ENCODE results near the gene RHO.

Gene RHO

DNA sequence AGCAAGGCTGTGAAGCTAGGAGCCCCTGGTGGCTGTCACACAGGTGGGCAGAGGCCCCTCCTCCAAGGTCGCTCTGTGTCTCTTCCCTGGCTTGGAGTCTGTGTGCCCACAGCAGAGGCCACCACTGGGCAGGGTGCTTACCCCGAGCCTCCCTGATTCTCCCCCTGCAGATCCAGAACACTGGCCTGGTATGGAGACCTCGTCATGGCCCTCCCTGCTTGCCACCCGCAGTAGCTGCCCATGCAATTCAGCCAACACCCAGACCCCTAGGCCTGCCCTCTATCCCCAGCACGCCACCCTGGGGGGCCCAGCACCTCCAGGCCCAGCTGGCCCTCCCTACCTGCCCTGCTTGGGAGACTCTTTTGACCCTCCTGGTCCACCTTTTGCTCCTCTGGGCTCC lies 5.5 kb upstream of the RHO start:
- TF ChIP-seq, protein P1, sequence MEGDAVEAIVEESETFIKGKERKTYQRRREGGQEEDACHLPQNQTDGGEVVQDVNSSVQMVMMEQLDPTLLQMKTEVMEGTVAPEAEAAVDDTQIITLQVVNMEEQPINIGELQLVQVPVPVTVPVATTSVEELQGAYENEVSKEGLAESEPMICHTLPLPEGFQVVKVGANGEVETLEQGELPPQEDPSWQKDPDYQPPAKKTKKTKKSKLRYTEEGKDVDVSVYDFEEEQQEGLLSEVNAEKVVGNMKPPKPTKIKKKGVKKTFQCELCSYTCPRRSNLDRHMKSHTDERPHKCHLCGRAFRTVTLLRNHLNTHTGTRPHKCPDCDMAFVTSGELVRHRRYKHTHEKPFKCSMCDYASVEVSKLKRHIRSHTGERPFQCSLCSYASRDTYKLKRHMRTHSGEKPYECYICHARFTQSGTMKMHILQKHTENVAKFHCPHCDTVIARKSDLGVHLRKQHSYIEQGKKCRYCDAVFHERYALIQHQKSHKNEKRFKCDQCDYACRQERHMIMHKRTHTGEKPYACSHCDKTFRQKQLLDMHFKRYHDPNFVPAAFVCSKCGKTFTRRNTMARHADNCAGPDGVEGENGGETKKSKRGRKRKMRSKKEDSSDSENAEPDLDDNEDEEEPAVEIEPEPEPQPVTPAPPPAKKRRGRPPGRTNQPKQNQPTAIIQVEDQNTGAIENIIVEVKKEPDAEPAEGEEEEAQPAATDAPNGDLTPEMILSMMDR (IDR thresholded peaks at IDR 0.05; ENCODE audit: insufficient read depth, low read depth, low read length, missing control alignments), result no peak
- no peak for DNase-seq (ENCODE audit: low read depth)
- no peak overlapping the region for H3K4me3 ChIP-seq (ENCODE audit: low read length)

DNA sequence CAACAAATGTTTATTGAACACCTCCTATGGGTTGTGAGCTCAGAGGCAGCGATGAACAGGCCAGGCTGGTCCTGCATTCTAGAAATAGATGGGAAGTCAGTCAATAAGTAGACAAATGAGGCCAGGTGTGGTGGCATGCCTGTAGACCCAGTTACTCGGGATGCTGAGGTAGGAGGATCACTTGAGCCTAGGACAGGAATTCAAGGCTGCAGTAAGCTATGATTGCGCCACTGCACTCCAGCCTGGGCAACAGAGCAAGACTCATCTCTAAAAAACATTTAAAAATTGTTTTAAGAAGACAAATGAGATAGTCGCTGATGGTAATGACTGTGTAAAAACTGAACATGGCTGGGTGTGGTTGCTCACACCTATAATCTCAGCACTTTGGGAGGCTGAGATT lies 4.4 kb upstream of the RHO start:
- no peak for DNase-seq (ENCODE audit: low read depth)
- TF ChIP-seq, protein P1 (IDR thresholded peaks at IDR 0.05; ENCODE audit: insufficient read depth, low read depth, low read length, missing control alignments), result no peak
- H3K4me3 ChIP-seq (ENCODE audit: low read length), result no peak overlapping the region

DNA sequence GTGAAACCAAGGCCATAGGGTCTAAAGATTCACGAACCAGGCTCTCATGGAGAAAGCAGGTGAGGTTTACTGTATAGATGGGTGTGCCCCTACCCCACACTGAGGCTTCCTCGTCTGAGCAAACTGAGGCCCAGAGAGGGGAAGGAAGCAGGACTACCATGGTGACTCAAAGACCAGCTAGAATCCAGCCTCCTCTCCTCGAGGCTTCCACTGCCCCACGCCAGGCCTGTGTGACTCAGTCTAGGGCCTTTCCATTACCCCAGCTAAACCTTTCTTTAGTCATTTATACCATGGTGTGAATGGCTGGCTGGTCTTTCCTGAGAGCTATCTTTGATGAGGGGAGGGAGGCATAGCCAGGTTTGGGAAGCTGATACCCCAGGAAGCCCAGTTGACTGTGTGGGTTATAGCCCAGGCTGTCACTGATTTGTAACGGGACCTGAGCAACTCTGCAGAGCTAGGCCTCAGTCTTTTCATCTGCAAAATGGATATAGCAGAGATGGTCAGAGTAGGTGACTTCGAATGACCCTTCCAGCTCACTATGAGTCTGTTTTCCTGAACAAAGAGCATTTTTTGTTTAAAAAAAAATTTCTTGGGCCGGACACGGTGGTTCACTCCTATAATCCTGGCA lies 3.0 kb upstream of the RHO start:
- peak; percentile 70 for DNase-seq (ENCODE audit: low read depth)
- H3K4me3 ChIP-seq (ENCODE audit: low read length), result no peak overlapping the region
- TF ChIP-seq, protein P1 (IDR thresholded peaks at IDR 0.05; ENCODE audit: insufficient read depth, low read depth, low read length, missing control alignments), result no peak

DNA sequence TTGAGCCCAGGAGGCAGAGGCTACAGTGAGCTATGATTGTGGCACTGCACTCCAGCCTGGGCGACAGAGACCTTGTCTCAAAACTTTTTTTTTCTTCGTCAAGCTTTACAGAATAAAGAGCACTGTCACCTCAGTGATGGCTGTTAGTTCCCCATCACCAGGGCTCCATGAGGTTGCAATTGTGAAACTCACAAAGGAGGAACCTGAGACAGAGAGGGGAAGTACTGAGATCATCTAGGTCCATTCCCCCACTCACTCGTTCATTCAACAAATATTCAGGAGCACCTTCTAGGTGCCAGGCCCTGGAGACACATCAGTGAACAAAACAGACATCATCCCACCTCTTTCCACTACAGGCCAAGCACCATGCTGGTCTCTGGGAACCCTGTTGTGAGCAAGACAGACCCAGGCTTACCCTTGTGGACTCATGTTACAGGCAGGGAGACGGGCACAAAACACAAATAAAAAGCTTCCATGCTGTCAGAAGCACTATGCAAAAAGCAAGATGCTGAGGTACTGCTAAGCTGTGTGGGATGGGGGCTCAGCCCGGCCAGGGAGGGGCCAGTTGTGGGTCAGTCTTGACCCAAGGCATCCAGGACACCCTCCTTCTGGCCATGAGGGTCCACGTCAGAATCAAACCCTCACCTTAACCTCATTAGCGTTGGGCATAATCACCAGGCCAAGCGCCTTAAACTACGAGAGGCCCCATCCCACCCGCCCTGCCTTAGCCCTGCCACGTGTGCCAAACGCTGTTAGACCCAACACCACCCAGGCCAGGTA lies 2.1 kb upstream of the RHO start:
- no peak overlapping the region for H3K4me3 ChIP-seq (ENCODE audit: low read length)
- no peak for DNase-seq (ENCODE audit: low read depth)
- TF ChIP-seq, protein P1 (IDR thresholded peaks at IDR 0.05; ENCODE audit: insufficient read depth, low read depth, low read length, missing control alignments), result no peak

DNA sequence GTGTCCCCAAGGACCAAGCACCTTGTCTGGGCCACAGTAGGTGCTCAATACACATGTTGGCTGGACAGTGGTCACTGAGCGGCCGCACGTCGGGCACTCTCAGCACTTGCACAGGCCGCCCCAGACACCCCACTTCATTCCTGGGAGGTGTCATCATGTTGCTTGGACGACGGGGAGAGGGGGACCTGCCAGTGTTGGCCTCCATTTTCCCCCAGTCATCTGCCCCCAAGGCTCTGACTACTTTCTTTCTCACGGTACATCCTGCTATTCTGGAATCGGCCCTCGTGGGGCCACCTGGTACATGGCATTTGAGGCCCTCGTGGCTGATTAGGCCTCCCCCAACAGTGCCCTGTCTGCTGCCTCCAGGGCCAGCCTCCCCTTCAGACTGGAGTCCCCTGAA lies 1.2 kb upstream of the RHO start:
- TF ChIP-seq, protein P1 (IDR thresholded peaks at IDR 0.05; ENCODE audit: insufficient read depth, low read depth, low read length, missing control alignments), result no peak

DNA sequence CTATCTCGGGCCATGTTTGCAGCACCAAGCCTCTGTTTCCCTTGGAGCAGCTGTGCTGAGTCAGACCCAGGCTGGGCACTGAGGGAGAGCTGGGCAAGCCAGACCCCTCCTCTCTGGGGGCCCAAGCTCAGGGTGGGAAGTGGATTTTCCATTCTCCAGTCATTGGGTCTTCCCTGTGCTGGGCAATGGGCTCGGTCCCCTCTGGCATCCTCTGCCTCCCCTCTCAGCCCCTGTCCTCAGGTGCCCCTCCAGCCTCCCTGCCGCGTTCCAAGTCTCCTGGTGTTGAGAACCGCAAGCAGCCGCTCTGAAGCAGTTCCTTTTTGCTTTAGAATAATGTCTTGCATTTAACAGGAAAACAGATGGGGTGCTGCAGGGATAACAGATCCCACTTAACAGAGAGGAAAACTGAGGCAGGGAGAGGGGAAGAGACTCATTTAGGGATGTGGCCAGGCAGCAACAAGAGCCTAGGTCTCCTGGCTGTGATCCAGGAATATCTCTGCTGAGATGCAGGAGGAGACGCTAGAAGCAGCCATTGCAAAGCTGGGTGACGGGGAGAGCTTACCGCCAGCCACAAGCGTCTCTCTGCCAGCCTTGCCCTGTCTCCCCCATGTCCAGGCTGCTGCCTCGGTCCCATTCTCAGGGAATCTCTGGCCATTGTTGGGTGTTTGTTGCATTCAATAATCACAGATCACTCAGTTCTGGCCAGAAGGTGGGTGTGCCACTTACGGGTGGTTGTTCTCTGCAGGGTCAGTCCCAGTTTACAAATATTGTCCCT lies 1.2 kb downstream of the RHO start:
- no peak for DNase-seq (ENCODE audit: low read depth)
- H3K4me3 ChIP-seq (ENCODE audit: low read length), result no peak overlapping the region
- TF ChIP-seq, protein P1 (IDR thresholded peaks at IDR 0.05; ENCODE audit: insufficient read depth, low read depth, low read length, missing control alignments), result no peak

More for the DNA sequence above, 1.2 kb upstream of the RHO start:
- no peak overlapping the region for H3K4me3 ChIP-seq (ENCODE audit: low read length)
- no peak for DNase-seq (ENCODE audit: low read depth)
